Spleen (tissue), 7 donors: Measurements from ENCODE around the gene AKAP1.

ENCODE experiments used
- CTCF ChIP-seq, 11 experiments: fragments of 200-600 bp in 7 of 11; fragments of 450-650 bp in 4 of 11; sonication (generic) in 4 of 11; IDR thresholded peaks in 8 of 11; conservative IDR thresholded peaks in 3 of 11; 1 replicate in 7 of 11; 2 replicates in 4 of 11; pipeline versions ENCODE4 v1.4.0 to v1.8.0; 2016 to 2021; ENCODE audit warnings: antibody characterized with exemption in 11 of 11, inconsistent platforms in 4 of 11, mild to moderate bottlenecking in 1 of 11
- POLR2A ChIP-seq, 3 donors: fragments of 450-650 bp; IDR thresholded peaks; one replicate each; pipeline ENCODE4 v1.5.1; 2017; ENCODE audit warnings: antibody characterized with exemption in 3 of 3, mild to moderate bottlenecking in 1 of 3
- donor health status: DM: no; HTN: no; CAD: no; lungs with moderate emphysema.
- donor health status: DM: no; HTN: no; CAD: no.
- donor health status: DM: no; HTN: no; CAD: no.

GRCh38 chr17:57130708-57131461 lies 45.8 kb downstream of the AKAP1 start:
- TF ChIP-seq CTCF (IDR thresholded peaks at IDR 0.05 in 8 of 11, conservative IDR thresholded peaks at IDR 0.05 in 3 of 11) (peak; percentile 49 to 93 (median 85)), POLR2A (IDR thresholded peaks at IDR 0.05) (no peak)
